ENCODE measurements around the gene ANKRD13C. TPM values are rescaled to one million over a fixed set of nuclear protein-coding genes. Genes with fewer than 3 reads are reported as not detected.

Gene ANKRD13C
- total and polyA plus RNA-seq, 2 of the 4 experiments (the other 2 are of a cell fraction): 8.3 to 10.9 TPM

- H2BK20ac ChIP-seq (ENCODE audit: low read depth, low read length): no peak overlapping the region
- peak overlapping the region; percentile 47 for H3K4me2 ChIP-seq (ENCODE audit: low read depth, low read length)
- H3K4ac ChIP-seq (ENCODE audit: low read depth, low read length): no peak overlapping the region
- POLR2A ChIA-PET (ENCODE audit: unreplicated experiment): no interaction called here
- no peak overlapping the region for H4K8ac ChIP-seq (ENCODE audit: low read depth in 2 of 2, low read length in 2 of 2)
- H2BK5ac ChIP-seq (ENCODE audit: low read depth, low read length, poor library complexity, severe bottlenecking): no peak overlapping the region
- CTCF ChIA-PET: no interaction called here
- no peaks in the 10 kb centered on the region for H3K4me1 ChIP-seq (ENCODE audit: control insufficient read depth, insufficient read depth, low read length)
- 0 out of 4 replicates have a peak, but pooled peaks cover 0 to 3% of the 10 kb centered on the region in 2 experiments for H3K79me1 ChIP-seq (ENCODE audit: low read depth in 1 of 2, low read length in 2 of 2)
- no TSS peak for BruUV-seq (replicated peaks)
- H3K36me3 ChIP-seq (ENCODE audit: control insufficient read depth, insufficient read depth, low read length): peaks cover 2% of the 10 kb centered on the region; the same call in 1 of the 2 replicates
- H4K91ac ChIP-seq (ENCODE audit: insufficient read depth, low read depth, low read length): no peak overlapping the region
- H2BK15ac ChIP-seq (ENCODE audit: low read depth, low read length): no peak overlapping the region
- no peak overlapping the region for H2AK5ac ChIP-seq (ENCODE audit: low read depth, low read length)
- no peak overlapping the region for H3K9ac ChIP-seq (ENCODE audit: low read depth, low read length)
- no peak overlapping the region for H3K27ac ChIP-seq (ENCODE audit: insufficient read depth, low read length)
- H3K27me3 ChIP-seq (ENCODE audit: control insufficient read depth, insufficient read depth, low read length): no peaks in the 10 kb centered on the region
- H4K20me1 ChIP-seq (ENCODE audit: insufficient read depth, low read length): no peaks in the 10 kb centered on the region
- no peak overlapping the region for H2BK120ac ChIP-seq (ENCODE audit: low read depth, low read length)
- H3K4me3 ChIP-seq (ENCODE audit: insufficient read depth, low read depth, low read length): no peak overlapping the region
- ATAC-seq (ENCODE audit: low read depth): peak; percentile 37
- dilution Hi-C loops (cut with HindIII; ENCODE audit: low sequenced_read_pairs, unreplicated experiment): no loop called here
- H3K23ac ChIP-seq (ENCODE audit: low read depth, low read length): no peak overlapping the region
- intact Hi-C loops (cut with micrococcal nuclease): no loop called here
- no peak overlapping the region for H3K56ac ChIP-seq (ENCODE audit: extremely low read depth, insufficient read depth, low read length)
- H3K9me1 ChIP-seq (ENCODE audit: insufficient read depth, low read length): no peaks in the 10 kb centered on the region
- H2AK9ac ChIP-seq (replicated peaks; ENCODE audit: low read depth, low read length, poor library complexity): no peak overlapping the region
- TF ChIP-seq FOS (IDR thresholded peaks at IDR 0.05; ENCODE audit: low read depth, low read length) (no peak), USF2 (IDR thresholded peaks at IDR 0.05; ENCODE audit: low read depth, low read length) (no peak), MXI1 (IDR thresholded peaks at IDR 0.05; ENCODE audit: borderline replicate concordance, low read depth, low read length) (no peak), RAD21 (IDR thresholded peaks at IDR 0.05; ENCODE audit: low read length) (no peak), RFX5 (IDR thresholded peaks at IDR 0.05; ENCODE audit: low read depth, low read length) (no peak), MAFK (IDR thresholded peaks at IDR 0.05; ENCODE audit: low read depth, low read length) (peak; percentile 18; the same call in 1 of the 2 replicates), RCOR1 (IDR thresholded peaks at IDR 0.05; ENCODE audit: insufficient replicate concordance, low read length) (no peak)
- TF ChIP-seq, protein P1, sequence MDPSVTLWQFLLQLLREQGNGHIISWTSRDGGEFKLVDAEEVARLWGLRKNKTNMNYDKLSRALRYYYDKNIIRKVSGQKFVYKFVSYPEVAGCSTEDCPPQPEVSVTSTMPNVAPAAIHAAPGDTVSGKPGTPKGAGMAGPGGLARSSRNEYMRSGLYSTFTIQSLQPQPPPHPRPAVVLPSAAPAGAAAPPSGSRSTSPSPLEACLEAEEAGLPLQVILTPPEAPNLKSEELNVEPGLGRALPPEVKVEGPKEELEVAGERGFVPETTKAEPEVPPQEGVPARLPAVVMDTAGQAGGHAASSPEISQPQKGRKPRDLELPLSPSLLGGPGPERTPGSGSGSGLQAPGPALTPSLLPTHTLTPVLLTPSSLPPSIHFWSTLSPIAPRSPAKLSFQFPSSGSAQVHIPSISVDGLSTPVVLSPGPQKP (IDR thresholded peaks at IDR 0.05; ENCODE audit: borderline replicate concordance, low read depth, low read length): no peak
- H4K5ac ChIP-seq (ENCODE audit: low read depth, low read length): no peak overlapping the region
- no peaks in the 10 kb centered on the region for H3K9me3 ChIP-seq (ENCODE audit: control insufficient read depth, insufficient read depth, low read length)
- no peak overlapping the region for H3K18ac ChIP-seq (ENCODE audit: low read depth, low read length)
- peak; percentile 73 for DNase-seq
- no peak overlapping the region for H2AFZ ChIP-seq (replicated peaks; ENCODE audit: low read length, poor library complexity)
- in situ Hi-C loops (cut with MboI; ENCODE audit: low sequenced_read_pairs): no loop called here
- no peak overlapping the region for H3K14ac ChIP-seq (replicated peaks; ENCODE audit: low read depth, low read length)
- WGBS, 2 experiments (ENCODE audit: extremely low coverage in 2 of 2, insufficient read length in 1 of 2): no CpG with 5 or more reads among the region's 3 CpGs
Measured at GRCh38 chr1:70361727-70362398, 7.3 kb upstream of the ANKRD13C start.
